Activated CD4-positive, alpha-beta memory T cell treated with anti-CD3 and anti-CD28 coated beads, Interleukin-2, amount 10 ng/mL, durations not matched to agents 7 days and 5 days (primary cell): Measurements from ENCODE around the gene FNDC3A. TPM values are rescaled to one million over a fixed set of nuclear protein-coding genes. Genes with fewer than 3 reads are reported as not detected.
"Not testable (repeated sequence)": the region's sequence is repeated elsewhere in the genome, so short reads cannot be mapped to it uniquely, and the experiment has no call there.

ENCODE experiments used
- CTCF ChIA-PET: fragments of 350-600 bp; sonication (Branson Sonifier 250); formaldehyde crosslinking; loops from one replicate; lab custom pipeline; 2021; ENCODE audit warnings: antibody characterized with exemption, inconsistent platforms; lab: Charles Lee
- POLR2A ChIA-PET: fragments of 350-600 bp; sonication (Branson Sonifier 250); formaldehyde crosslinking; loops from one replicate; lab custom pipeline; 2021; ENCODE audit warnings: antibody characterized with exemption; lab: Charles Lee
- DNase-seq: peaks from one replicate; pipeline ENCODE4 v3.0.0-alpha.2; 2020
- H3K27ac Mint-ChIP-seq: one replicate; pipeline ENCODE4 v1.8.0; 2021; ENCODE audit warnings: mild to moderate bottlenecking, mixed read lengths
- H3K27me3 Mint-ChIP-seq: one replicate; pipeline ENCODE4 v1.8.0; 2021; ENCODE audit warnings: mixed read lengths
- H3K36me3 Mint-ChIP-seq: one replicate; pipeline ENCODE4 v1.8.0; 2021; ENCODE audit warnings: low read depth, mixed read lengths
- H3K4me1 Mint-ChIP-seq: one replicate; pipeline ENCODE4 v1.8.0; 2021; ENCODE audit warnings: mixed read lengths
- H3K4me3 Mint-ChIP-seq: one replicate; pipeline ENCODE4 v1.8.0; 2021; ENCODE audit warnings: mild to moderate bottlenecking, mixed read lengths
- H3K9me3 Mint-ChIP-seq: one replicate; pipeline ENCODE4 v1.8.0; 2021; ENCODE audit warnings: mixed read lengths
- total RNA-seq, 2 experiments: library from RNA; stranded (reverse); gene quantifications; one replicate each; pipeline ENCODE4 v1.2.3, GENCODE V29; 2021

The FNDC3A gene
- total RNA-seq, 2 experiments from 2014 or later = 27.0 to 27.8 TPM

GRCh38 chr13:49055021-49055420 is 79.3 kb downstream of the FNDC3A start:
- Mint-ChIP-seq H3K36me3 (peaks cover 28% of the 10 kb centered on the region), H3K9me3 (peaks cover 6% of the 10 kb centered on the region), H3K27me3 (no peaks in the 10 kb centered on the region), H3K4me1 (no peaks in the 10 kb centered on the region), H3K4me3 (no peak overlapping the region), H3K27ac (no peak overlapping the region)
- CTCF ChIA-PET = no interaction called here
- no peak for DNase-seq
- POLR2A ChIA-PET = no interaction called here

- no peaks in the 10 kb centered on the region for H3K27me3 Mint-ChIP-seq
- H3K9me3 Mint-ChIP-seq = no peaks in the 10 kb centered on the region
- ChIA-PET CTCF (no interaction called here), POLR2A (no interaction called here)
- H3K36me3 Mint-ChIP-seq = peaks cover 16% of the 10 kb centered on the region
- H3K27ac Mint-ChIP-seq = no peak overlapping the region
- H3K4me3 Mint-ChIP-seq = no peak overlapping the region
- H3K4me1 Mint-ChIP-seq = peaks cover 2% of the 10 kb centered on the region
- no peak for DNase-seq
Observed at GRCh38 chr13:49057176-49057575, 81.5 kb downstream of the FNDC3A start.

GRCh38 chr13:49058761-49059160 is 83.0 kb downstream of the FNDC3A start:
- POLR2A ChIA-PET = no interaction called here
- Mint-ChIP-seq H3K4me1 (peaks cover 5% of the 10 kb centered on the region), H3K27me3 (no peaks in the 10 kb centered on the region), H3K9me3 (no peaks in the 10 kb centered on the region), H3K36me3 (peaks cover 12% of the 10 kb centered on the region), H3K27ac (no peak overlapping the region), H3K4me3 (no peak overlapping the region)
- no peak for DNase-seq
- CTCF ChIA-PET = no interaction called here

GRCh38 chr13:49060678-49061387 is 85.1 kb downstream of the FNDC3A start:
- no peak for DNase-seq
- Mint-ChIP-seq H3K4me3 (no peak overlapping the region), H3K4me1 (peaks cover 5% of the 10 kb centered on the region), H3K27ac (no peak overlapping the region), H3K27me3 (no peaks in the 10 kb centered on the region), H3K36me3 (peaks cover 12% of the 10 kb centered on the region), H3K9me3 (no peaks in the 10 kb centered on the region)
- ChIA-PET CTCF (no interaction called here), POLR2A (no interaction called here)

GRCh38 chr13:49061388-49061752 is 85.7 kb downstream of the FNDC3A start:
- H3K27me3 Mint-ChIP-seq, POLR2A ChIA-PET, H3K4me1 Mint-ChIP-seq, H3K36me3 Mint-ChIP-seq, H3K4me3 Mint-ChIP-seq, H3K27ac Mint-ChIP-seq, DNase-seq, CTCF ChIA-PET, H3K9me3 Mint-ChIP-seq: not testable (repeated sequence)

GRCh38 chr13:49062297-49062896 is 86.7 kb downstream of the FNDC3A start:
- peaks cover 5% of the 10 kb centered on the region for H3K4me1 Mint-ChIP-seq
- no peak overlapping the region for H3K4me3 Mint-ChIP-seq
- no peaks in the 10 kb centered on the region for H3K27me3 Mint-ChIP-seq
- CTCF ChIA-PET = no interaction called here
- H3K9me3 Mint-ChIP-seq = no peaks in the 10 kb centered on the region
- H3K27ac Mint-ChIP-seq = no peak overlapping the region
- POLR2A ChIA-PET = no interaction called here
- no peak for DNase-seq
- H3K36me3 Mint-ChIP-seq = peaks cover 12% of the 10 kb centered on the region

GRCh38 chr13:49063011-49063410 is 87.3 kb downstream of the FNDC3A start:
- POLR2A ChIA-PET = no interaction called here
- CTCF ChIA-PET = interaction anchor here (0.9 kb wide), 1 partner anchor 14 kb away, joined by 3 read pairs; no protein-coding TSS in a partner anchor
- no peak for DNase-seq
- Mint-ChIP-seq H3K27ac (no peak overlapping the region), H3K4me3 (no peak overlapping the region), H3K27me3 (no peaks in the 10 kb centered on the region), H3K4me1 (peaks cover 5% of the 10 kb centered on the region), H3K36me3 (peaks cover 12% of the 10 kb centered on the region), H3K9me3 (no peaks in the 10 kb centered on the region)

- Mint-ChIP-seq H3K4me1 (peaks cover 5% of the 10 kb centered on the region), H3K27ac (no peak overlapping the region), H3K36me3 (peaks cover 10% of the 10 kb centered on the region), H3K4me3 (no peak overlapping the region), H3K27me3 (no peaks in the 10 kb centered on the region), H3K9me3 (no peaks in the 10 kb centered on the region)
- CTCF ChIA-PET = interaction anchor here (0.9 kb wide), 1 partner anchor 14 kb away, joined by 3 read pairs; no protein-coding TSS in a partner anchor
- POLR2A ChIA-PET = no interaction called here
- DNase-seq = no peak
Observed at GRCh38 chr13:49063497-49063896, 87.8 kb downstream of the FNDC3A start.

- Mint-ChIP-seq H3K4me1 (peaks cover 5% of the 10 kb centered on the region), H3K27me3 (no peaks in the 10 kb centered on the region), H3K36me3 (peaks cover 9% of the 10 kb centered on the region), H3K4me3 (no peak overlapping the region), H3K9me3 (no peaks in the 10 kb centered on the region), H3K27ac (no peak overlapping the region)
- no peak for DNase-seq
- POLR2A ChIA-PET = interaction anchor here (1.0 kb wide), 1 partner anchor 89 kb away, joined by 3 read pairs; the partner anchor contains the start of gene FNDC3A
- CTCF ChIA-PET = interaction anchor here (0.6 kb wide), 1 partner anchor 11 kb away, joined by 5 read pairs; no protein-coding TSS in a partner anchor
Observed at GRCh38 chr13:49064476-49064875, 88.8 kb downstream of the FNDC3A start.

- H3K4me1 Mint-ChIP-seq = peaks cover 11% of the 10 kb centered on the region
- H3K4me3 Mint-ChIP-seq = no peak overlapping the region
- peaks cover 21% of the 10 kb centered on the region for H3K36me3 Mint-ChIP-seq
- ChIA-PET CTCF (no interaction called here), POLR2A (no interaction called here)
- H3K9me3 Mint-ChIP-seq = no peaks in the 10 kb centered on the region
- H3K27me3 Mint-ChIP-seq = no peaks in the 10 kb centered on the region
- no peak for DNase-seq
- H3K27ac Mint-ChIP-seq = no peak overlapping the region
Observed at GRCh38 chr13:49066856-49067255, 91.1 kb downstream of the FNDC3A start.

- not testable (repeated sequence) for DNase-seq, H3K27me3 Mint-ChIP-seq
Observed at GRCh38 chr13:49068498-49068897, 92.8 kb downstream of the FNDC3A start.

GRCh38 chr13:49070021-49070420 is 94.3 kb downstream of the FNDC3A start:
- POLR2A ChIA-PET, H3K27me3 Mint-ChIP-seq, H3K9me3 Mint-ChIP-seq, CTCF ChIA-PET, H3K4me1 Mint-ChIP-seq, DNase-seq, H3K27ac Mint-ChIP-seq, H3K4me3 Mint-ChIP-seq: not testable (repeated sequence)
- H3K36me3 Mint-ChIP-seq = peaks cover 28% of the 10 kb centered on the region

More at GRCh38 chr13:49068498-49068897, 92.8 kb downstream of the FNDC3A start:
- H3K4me1 Mint-ChIP-seq, H3K9me3 Mint-ChIP-seq, H3K27ac Mint-ChIP-seq, H3K4me3 Mint-ChIP-seq, POLR2A ChIA-PET, CTCF ChIA-PET: not testable (repeated sequence)
- peaks cover 25% of the 10 kb centered on the region for H3K36me3 Mint-ChIP-seq

- H3K9me3 Mint-ChIP-seq = no peaks in the 10 kb centered on the region
- no peaks in the 10 kb centered on the region for H3K27me3 Mint-ChIP-seq
- peaks cover 36% of the 10 kb centered on the region for H3K36me3 Mint-ChIP-seq
- no peak overlapping the region for H3K4me3 Mint-ChIP-seq
- H3K27ac Mint-ChIP-seq = no peak overlapping the region
- POLR2A ChIA-PET = no interaction called here
- peaks cover 8% of the 10 kb centered on the region for H3K4me1 Mint-ChIP-seq
- DNase-seq = no peak
- CTCF ChIA-PET = no interaction called here
Observed at GRCh38 chr13:49071341-49071937, 95.7 kb downstream of the FNDC3A start.
